GM08714 (cell line): ENCODE data around the gene FMNL2.

Source experiments
- H3K4me3 ChIP-seq: fragments of 200-500 bp; sonication (Bioruptor generic); 2 replicates; pipeline ENCODE4 v1.5.1; 2014; ENCODE audit warnings: mild to moderate bottlenecking, low read length, inconsistent platforms
- ZNF274 ChIP-seq: IDR thresholded peaks from 2 replicates; pipeline ENCODE4 v1.6.1; 2012; ENCODE audit warnings: mild to moderate bottlenecking, low read depth, low read length

The FMNL2 gene

DNA sequence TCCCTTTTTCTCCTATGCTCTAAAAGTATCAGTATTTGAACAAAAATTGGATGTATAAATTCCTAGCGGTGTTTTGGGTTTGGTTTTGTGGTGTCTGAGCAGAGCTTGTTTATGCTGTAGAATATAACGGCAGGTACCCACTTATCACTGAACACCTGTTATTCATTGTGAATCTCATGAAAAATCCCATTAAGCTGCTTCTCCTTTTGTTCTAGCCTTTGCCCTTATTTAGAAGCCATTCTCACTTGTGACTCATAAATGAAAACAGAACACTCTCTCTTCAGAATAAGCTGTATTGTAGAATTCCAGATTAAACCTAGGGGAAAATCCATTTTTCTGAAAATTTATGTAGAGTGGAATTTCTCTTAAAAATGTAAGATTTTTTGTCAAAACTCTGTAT, 278.3 kb downstream of the FMNL2 start:
- no peak for TF ChIP-seq ZNF274
- no peak overlapping the region for H3K4me3 ChIP-seq

DNA sequence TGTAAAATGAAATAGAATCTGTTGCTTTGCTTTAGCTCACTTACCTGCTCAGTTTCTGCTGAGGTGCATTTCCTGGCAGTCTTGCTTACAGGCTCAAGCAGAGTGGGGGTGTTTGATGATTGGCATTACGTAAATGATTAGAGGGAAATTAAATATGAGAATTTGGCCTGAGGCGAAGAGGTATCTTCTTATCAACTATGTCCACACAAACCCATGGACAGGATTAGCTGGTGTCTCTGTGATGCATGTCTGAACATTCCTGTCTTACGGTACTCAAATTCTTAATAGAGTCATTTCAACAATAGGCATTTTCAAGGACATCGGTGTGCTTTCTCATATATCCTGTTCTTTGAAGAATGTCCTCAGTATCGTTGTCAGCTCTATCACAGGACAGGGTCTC, 280.2 kb downstream of the FMNL2 start:
- no peak for TF ChIP-seq ZNF274
- H3K4me3 ChIP-seq: no peak overlapping the region

DNA sequence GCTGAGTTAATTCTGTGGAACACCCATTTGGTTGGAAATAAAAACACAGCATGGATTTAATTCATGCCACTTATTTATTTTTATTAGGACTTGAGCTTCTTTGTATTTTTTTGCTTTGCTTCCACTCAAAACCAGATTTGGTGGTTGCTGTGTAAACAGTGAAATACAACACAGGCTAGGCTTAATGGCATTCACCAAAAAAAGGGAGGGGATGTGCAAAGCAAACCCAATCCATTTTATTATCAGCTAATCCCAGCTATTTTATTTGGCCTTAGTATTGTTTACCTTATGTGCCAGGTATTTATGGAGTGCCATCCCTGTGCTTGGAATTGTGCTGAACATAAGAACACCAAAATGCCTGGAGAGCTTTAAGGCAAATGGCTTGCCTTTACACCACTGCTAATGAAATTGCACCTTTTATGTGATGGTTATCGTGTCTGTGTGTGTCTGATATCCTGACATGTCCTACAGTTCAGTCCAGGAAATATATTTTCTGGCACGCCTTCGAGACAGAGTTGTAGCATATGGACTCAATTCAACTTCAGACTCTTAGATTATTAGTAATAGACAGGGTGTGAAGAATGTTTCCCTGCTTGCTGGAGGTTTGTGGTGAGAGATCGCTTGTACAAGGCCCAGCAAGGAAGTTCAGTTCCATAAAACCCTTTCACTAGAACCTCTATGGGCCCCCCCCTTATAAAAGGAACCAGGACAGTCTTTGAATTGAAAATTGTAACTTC, 282.6 kb downstream of the FMNL2 start:
- no peak for TF ChIP-seq ZNF274
- no peak overlapping the region for H3K4me3 ChIP-seq

DNA sequence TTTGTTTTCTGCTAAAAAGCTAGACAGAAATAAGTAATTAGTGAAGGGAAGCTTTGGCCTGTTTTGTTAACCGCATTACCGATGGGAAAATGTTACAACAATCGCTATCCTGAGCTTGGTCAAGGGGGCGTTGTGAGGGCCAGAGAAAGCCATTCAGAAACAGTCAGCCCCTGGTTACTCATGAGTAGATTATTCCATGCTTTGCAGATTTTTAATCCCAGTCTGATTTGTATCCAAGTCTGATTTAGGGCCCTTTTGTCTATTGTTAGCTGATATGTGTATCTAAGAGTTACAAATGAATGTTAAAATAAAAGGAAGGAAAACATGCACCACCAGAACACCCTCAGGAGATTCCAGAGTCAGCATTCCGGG, 283.2 kb downstream of the FMNL2 start:
- no peak overlapping the region for H3K4me3 ChIP-seq
- TF ChIP-seq ZNF274: no peak

DNA sequence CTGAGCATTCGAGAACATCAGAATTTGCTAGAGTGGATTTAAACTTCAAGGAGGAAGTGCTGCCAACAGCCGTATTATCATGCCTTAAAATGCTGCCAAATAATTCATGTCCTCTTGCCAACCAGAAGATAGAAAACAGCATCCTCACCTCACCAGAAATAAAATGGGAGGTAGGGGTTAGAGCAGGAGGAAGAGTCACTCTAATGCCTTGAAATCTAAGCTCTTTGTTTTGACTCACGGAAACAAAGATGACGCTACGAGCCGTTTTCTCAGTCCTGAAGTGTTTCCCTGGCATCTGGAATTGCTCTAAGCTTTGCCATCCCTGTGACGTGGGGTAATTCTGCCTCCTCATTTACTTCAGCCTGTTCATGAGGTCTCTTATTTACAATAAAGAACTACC, 285.2 kb downstream of the FMNL2 start:
- no peak overlapping the region for H3K4me3 ChIP-seq
- TF ChIP-seq ZNF274: no peak

DNA sequence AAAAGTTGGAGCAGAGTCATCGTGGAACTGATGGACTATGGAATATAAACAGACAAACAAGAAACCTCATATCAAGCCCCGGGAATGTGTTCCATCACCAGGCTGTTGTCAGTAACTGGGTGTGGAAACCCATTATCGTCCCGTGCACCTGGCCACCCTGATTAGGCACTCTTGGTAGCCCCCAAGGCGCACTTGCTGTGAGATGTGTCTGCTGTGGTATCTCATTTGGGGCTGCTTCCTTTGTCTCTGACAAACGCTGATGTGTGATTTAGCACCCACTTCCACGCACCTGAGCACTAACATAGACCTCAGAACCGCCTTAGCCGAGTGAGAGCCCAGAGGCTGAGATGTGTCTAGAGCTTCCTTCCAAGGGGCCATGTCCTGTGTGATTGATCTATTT, 286.0 kb downstream of the FMNL2 start:
- TF ChIP-seq ZNF274: no peak
- no peak overlapping the region for H3K4me3 ChIP-seq

DNA sequence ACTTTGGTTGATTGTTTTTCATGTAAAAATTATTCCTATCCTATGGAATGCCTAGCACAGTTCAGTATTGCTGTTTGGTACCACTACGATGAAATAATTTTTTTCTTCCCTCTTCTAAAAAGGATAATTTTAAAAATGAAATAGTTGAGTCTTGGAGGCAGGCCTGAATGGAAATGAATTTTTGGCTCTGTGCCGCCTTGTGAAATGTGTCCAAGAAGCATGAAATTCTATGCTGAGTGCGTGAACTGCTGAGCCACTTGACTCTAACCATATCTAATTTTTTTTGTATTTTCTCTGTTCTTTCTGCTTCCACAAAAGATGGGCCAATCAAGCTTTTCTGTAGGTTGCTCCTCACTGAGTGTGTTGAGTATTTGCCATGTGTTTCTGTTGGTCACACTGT, 287.2 kb downstream of the FMNL2 start:
- no peak overlapping the region for H3K4me3 ChIP-seq
- no peak for TF ChIP-seq ZNF274

DNA sequence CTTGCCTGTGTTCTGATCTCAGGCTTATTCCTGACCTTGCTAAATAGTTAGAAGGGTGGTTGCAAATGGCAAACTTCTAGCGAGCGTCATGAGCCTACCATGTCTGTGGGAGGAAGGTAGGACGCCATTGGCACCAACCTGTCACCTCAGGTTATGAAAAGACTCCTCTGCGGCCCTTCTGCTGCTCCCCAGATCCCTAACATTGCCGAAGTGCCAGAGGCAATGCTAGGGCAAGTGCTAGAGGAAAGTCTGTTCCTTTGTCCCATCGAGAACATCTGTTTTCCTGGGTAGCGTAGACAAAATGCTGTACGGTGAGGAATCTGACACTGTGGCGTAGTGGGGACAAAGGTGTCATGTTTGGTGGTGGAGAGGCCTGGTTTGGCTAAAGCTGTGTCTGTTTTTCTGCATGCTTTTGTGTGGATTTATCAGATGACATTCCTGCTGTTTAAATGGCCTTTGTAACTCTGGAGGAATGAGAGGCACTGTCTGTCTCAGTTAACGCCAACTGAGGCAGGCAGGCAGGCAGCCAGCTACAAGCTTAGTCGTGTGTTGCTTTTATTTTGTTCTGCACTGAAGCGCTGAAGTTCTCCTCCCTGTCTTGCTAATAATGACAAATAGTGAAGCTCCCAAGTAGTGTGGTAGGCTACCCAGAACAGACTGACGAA, 288.2 kb downstream of the FMNL2 start:
- no peak for TF ChIP-seq ZNF274
- no peak overlapping the region for H3K4me3 ChIP-seq

DNA sequence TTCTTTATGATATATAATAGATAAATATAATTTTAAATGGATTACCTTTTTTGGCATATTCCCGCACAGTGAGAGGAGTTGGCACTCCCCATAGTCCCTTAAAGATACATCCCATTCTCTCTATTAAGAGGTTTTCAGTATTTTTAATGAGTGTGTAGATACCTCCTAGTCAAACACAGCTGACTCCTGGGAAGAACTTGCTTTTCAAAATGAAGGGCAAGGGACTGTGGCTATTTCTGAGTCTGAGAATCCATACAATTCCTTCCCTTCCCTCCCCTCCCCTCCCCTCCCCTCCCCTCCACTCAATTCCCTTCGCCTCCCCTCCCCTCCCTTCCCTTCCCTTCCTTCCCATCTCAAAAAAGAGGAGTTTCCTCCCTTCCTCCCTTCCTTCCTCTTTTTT, 288.8 kb downstream of the FMNL2 start:
- TF ChIP-seq ZNF274: no peak
- no peak overlapping the region for H3K4me3 ChIP-seq

DNA sequence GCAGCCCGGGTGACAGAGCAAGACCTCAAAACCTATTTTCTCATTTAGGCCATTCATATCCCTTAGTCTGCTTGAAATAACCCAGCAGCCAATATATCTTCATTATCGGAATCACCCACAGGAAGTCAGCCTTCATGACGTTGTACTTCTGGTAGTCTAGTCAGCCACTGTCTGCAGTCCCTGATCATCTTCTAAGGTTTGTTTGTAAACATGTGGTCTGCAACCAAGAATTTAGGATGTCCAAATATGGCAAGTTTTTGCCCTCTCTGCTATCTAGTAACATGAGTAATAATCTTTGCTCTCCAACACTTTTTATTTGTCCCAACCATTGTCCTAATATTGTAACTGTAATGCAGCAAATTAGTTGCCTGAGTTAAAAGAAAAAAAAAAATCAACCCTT, 289.8 kb downstream of the FMNL2 start:
- H3K4me3 ChIP-seq: no peak overlapping the region
- TF ChIP-seq ZNF274: no peak

DNA sequence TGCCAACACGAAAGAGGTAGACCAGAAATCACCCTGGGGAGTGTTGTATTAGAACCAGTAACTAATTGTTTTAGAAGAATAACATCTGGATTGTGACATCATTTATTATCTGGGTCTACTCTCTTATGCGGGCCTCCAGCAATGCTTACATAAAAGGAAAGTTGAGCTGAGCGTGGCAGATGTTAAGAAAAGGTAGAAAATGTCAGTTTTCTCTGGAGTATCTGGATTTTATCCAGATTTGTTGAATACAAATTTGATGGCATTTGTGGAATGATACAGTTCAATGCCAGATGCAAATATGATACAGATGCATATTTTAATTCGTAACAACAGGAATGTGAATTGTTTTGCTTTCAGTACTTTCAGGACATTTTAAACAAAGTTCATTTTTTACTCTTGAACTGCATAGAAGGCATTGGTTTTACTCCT, 292.0 kb downstream of the FMNL2 start:
- no peak for TF ChIP-seq ZNF274
- H3K4me3 ChIP-seq: no peak overlapping the region

DNA sequence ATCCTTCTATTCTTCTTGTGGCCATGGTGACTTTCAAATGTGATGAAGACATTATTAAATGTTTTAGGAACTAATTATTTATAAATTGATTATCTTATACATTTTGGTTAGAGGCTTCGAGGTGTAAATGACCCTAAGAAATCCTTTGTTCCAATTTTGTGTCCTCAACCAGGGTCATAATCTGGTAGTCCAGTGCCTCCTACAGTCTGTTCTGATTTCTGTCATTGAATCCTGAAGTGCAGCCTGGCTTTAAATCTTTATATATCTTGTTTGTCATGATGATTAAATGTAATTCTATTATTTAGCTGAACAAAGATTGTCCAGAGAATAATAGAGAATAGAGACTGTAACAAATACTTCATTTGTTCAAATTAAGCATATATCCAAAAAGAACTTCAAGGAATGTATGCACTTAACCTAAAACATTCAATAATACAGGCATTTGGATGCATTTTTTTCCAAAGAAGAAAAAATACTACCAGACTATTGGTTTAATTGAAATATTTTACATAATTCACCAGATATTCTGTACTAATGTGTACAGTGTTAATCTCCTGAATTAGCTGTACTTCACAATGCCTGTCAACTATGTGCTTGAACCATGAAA, 292.5 kb downstream of the FMNL2 start:
- no peak overlapping the region for H3K4me3 ChIP-seq
- TF ChIP-seq ZNF274: no peak

DNA sequence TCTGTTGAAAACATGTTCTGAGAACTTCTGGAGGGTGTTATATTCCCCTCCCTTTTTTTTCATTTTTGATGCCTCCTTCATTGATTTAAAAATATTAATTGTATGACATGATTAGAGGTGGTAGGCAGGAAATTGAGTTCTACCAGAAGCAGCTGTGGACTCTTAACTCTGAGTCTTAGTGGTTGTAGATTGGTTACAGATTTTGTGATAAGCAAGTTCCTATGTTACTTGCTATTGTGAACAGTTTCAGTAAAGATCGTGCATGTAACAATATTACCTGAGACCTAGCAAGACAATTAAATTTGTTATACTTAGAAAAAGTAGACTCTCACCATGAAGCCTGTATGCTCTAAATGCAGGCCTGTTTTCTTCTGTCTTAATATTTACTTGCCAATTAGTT, 294.2 kb downstream of the FMNL2 start:
- no peak for TF ChIP-seq ZNF274
- no peak overlapping the region for H3K4me3 ChIP-seq

DNA sequence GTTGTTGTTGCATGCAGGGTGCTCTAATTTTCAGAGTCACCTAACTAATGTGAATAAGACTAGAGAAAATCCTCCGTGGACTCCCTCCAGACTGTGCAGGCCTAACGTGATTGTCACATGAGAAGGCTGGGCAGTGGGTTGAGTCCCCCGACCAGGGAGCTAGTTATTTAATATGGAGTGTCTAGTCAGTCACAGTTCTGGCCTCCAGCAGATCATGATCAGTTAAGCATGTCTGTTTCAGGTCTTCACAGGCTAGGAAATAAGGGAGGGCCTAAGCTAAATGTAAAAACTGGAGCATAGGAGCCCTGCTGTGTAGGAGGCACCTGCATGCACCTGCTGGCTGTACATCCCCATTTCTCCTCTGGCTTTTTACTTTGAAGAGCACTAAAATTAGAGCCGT, 295.5 kb downstream of the FMNL2 start:
- H3K4me3 ChIP-seq: no peak overlapping the region
- no peak for TF ChIP-seq ZNF274

DNA sequence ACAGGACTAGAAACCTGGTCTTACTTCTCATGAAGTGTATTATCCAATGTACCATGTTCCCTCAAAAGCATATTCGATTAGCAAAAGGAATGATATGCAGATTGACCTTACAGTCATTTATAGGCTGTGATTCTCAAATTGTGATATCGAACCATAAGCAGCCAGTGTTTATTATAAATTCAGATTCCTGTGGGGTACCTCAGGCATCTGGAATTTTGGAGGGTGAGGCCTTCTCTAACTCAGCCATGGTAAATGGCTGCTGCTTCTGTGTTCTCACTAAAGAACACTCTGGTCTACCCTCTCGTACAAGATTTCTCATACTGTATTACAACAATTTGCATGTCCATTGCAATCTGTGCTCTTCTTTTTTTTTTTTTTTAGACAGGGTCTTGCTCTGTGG, 297.8 kb downstream of the FMNL2 start:
- no peak overlapping the region for H3K4me3 ChIP-seq
- TF ChIP-seq ZNF274: no peak
